GM20000 (cell line): ENCODE data around the gene TCF12.

ENCODE experiments used
- DNase-seq: peaks from one replicate; pipeline ENCODE4 v3.0.0; 2012; ENCODE audit warnings: low spot score
- CTCF ChIP-seq: IDR thresholded peaks from 2 replicates; pipeline ENCODE4 v1.5.1; 2012; ENCODE audit warnings: mild to moderate bottlenecking, control low read depth; ENCODE audit errors: extremely low read depth, missing control alignments

The TCF12 gene

GRCh38 chr15:57309856-57310760 is 391.7 kb downstream of the TCF12 start:
- DNase-seq, result no peak
- TF ChIP-seq CTCF, result no peak

- no peak for TF ChIP-seq CTCF
Measured at GRCh38 chr15:57310876-57311275, 392.4 kb downstream of the TCF12 start.

GRCh38 chr15:57312006-57312317 is 393.5 kb downstream of the TCF12 start:
- TF ChIP-seq CTCF, result no peak
- no peak for DNase-seq

More at GRCh38 chr15:57310876-57311275, 392.4 kb downstream of the TCF12 start:
- DNase-seq, result no peak

DNA sequence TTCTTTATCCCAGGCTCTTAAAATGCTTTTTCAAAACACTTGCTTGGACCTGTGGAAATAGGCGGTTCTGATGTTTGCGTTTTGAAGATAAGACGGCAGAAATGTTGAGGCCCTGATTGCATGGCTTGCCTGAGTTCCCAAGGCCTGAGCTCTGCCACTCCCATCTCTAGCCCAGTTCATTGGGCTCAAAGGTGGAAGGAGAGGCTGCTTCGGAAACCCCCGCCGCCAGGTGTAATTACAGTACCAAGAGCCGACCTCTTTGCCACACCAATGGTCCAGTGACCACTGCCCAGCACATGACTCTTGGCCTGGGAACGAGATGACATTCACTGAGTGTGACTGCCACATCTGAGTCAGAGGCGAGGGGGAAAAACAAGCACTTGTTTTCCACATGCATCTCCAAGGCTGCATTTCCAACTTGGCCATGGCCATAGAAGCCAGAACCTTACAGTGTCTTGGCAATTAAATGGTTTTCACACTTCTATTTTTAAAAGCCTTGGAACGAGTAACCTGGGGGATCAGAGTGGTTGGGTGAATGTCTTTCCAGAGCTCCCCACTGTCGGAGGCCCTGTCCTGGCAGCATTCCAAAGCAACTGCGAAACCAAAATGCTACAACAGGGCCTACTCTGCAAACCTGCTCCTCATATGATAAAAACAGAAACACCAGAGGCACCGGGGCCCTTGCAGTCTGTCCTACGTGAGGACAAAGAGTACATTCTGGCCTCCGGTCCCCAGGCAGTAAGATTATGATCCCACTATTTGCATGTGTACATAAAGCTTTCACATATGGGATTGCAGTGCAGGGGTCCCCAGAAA is 394.1 kb downstream of the TCF12 start:
- TF ChIP-seq CTCF, result no peak
- no peak for DNase-seq

DNA sequence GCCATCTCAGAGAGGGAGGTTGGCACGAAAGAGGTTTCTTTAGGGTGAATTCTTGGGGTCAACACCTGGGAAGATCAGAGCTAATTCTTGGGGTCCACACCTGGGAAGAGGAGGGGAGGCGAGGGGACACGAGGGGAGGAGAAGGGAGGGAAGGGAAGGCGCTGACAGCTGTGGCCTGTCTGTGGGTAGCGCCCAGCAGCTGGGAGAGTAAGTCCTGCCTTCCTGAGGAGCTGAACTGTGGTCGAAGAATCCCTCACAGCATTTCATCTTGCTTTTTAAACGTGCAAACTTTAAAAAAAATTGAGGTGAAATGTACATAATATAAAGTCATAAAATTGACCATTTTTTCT is 394.7 kb downstream of the TCF12 start:
- no peak for DNase-seq
- no peak for TF ChIP-seq CTCF

- no peak for TF ChIP-seq CTCF
- DNase-seq, result no peak
Measured at GRCh38 chr15:57314221-57314620, 395.8 kb downstream of the TCF12 start.

GRCh38 chr15:57316451-57316850 is 398.0 kb downstream of the TCF12 start:
- no peak for DNase-seq
- TF ChIP-seq CTCF, result no peak
